ENCODE measurements around the gene AKT1S1. TPM values are rescaled to one million over a fixed set of nuclear protein-coding genes. Genes with fewer than 3 reads are reported as not detected.
A peak's percentile ranks its signal among the peaks of the same experiment; 100 is the strongest.

AKT1S1 gene
- total and polyA plus RNA-seq, 11 donors = 25.3 to 55.1 (median 35.0) TPM

DNA sequence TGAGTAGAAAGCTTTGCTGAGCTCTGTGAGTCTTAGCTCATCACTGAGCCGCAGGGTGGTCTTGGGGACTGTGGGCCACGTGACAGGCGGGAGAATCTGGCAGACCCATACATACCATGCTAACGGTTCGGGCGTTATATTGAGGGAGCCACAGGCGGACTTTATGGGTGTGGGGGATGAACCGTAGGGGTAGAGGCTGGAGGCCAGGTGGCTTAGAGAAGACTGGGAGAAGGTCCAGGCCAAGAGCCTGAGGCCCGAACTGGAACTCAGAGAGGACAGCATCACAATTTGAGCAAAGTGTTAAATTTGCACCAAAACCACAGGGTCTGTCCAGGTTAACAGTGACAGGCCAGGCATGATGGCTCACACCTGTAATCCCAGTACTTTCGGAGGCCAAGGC, 36.6 kb upstream of the AKT1S1 start:
- no peak for DNase-seq
- 87 to 93% (median 92%) methylated on average over 10 of the region's 10 CpGs for WGBS, 4 donors

DNA sequence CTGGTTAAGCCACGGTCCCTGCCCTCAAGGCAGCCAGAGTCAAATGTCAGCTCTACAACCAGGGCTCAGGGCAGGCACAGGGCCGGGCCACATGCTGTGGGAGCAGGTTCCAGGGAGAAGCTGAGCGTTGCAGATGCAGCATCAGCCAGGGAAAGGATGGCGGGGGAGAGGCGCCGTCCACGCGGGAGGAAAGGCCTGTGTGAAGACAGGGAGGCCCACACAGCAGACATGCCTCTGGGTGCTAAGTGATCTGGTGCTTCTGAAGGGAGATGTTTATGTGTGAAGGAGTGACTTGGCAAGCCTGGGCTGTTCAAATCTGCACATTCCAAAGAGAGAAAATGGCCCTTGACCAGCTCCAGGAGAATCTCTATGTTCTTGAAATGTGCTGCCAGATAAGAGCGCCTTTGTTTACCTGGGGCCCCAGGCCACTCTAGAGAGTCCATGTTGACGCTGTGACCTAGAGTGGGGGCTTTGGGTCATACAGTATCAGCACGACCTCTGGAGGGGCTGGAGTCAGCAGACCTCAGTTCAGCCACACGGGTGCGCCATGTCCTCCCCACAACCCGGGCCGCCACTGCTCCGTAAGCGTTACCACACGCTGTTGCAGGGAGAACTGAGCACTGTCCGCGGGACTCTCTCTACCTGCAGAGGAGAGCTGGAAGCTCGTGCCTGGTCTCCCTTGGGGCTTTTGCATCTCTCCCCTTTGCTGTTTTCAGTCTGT, 36.0 kb upstream of the AKT1S1 start:
- Histone ChIP-seq H3K27ac (peak overlapping the region in 1 of 12 donors; percentile 49), H3K9me3 (no peaks in the 10 kb centered on the region), H3K4me3 (no peak overlapping the region), H3K4me1 (peaks cover 0 to 47% (median 4%) of the 10 kb centered on the region in 12 donors), H3K36me3 (peaks cover 0 to 74% (median 42%) of the 10 kb centered on the region in 9 donors), H3K27me3 (no peaks in the 10 kb centered on the region)
- TF ChIP-seq POLR2A (IDR thresholded peaks at IDR 0.05) = no peak
- TF ChIP-seq, protein P1, sequence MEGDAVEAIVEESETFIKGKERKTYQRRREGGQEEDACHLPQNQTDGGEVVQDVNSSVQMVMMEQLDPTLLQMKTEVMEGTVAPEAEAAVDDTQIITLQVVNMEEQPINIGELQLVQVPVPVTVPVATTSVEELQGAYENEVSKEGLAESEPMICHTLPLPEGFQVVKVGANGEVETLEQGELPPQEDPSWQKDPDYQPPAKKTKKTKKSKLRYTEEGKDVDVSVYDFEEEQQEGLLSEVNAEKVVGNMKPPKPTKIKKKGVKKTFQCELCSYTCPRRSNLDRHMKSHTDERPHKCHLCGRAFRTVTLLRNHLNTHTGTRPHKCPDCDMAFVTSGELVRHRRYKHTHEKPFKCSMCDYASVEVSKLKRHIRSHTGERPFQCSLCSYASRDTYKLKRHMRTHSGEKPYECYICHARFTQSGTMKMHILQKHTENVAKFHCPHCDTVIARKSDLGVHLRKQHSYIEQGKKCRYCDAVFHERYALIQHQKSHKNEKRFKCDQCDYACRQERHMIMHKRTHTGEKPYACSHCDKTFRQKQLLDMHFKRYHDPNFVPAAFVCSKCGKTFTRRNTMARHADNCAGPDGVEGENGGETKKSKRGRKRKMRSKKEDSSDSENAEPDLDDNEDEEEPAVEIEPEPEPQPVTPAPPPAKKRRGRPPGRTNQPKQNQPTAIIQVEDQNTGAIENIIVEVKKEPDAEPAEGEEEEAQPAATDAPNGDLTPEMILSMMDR (IDR thresholded peaks at IDR 0.05) = no peak
- intact Hi-C loops (cut with DNase I) = no loop called here
- DNase-seq (peak in 1 of 5 donors; percentile 51), ATAC-seq (no peak)
- 80 to 86% (median 83%) methylated on average over 21 of the region's 21 CpGs for WGBS, 4 donors

More for the DNA sequence above, 36.6 kb upstream of the AKT1S1 start:
- intact Hi-C loops (cut with DNase I) = no loop called here
- H3K4me1 ChIP-seq = peaks cover 0 to 52% (median 4%) of the 10 kb centered on the region in 12 donors
- TF ChIP-seq POLR2A (IDR thresholded peaks at IDR 0.05) = no peak
- TF ChIP-seq, protein P1 (IDR thresholded peaks at IDR 0.05) = no peak
- H3K9me3 ChIP-seq = no peaks in the 10 kb centered on the region
- ATAC-seq = no peak
- H3K27ac ChIP-seq = no peak overlapping the region
- H3K27me3 ChIP-seq = no peaks in the 10 kb centered on the region
- H3K4me3 ChIP-seq = no peak overlapping the region
- peaks cover 0 to 73% (median 36%) of the 10 kb centered on the region in 9 donors for H3K36me3 ChIP-seq

DNA sequence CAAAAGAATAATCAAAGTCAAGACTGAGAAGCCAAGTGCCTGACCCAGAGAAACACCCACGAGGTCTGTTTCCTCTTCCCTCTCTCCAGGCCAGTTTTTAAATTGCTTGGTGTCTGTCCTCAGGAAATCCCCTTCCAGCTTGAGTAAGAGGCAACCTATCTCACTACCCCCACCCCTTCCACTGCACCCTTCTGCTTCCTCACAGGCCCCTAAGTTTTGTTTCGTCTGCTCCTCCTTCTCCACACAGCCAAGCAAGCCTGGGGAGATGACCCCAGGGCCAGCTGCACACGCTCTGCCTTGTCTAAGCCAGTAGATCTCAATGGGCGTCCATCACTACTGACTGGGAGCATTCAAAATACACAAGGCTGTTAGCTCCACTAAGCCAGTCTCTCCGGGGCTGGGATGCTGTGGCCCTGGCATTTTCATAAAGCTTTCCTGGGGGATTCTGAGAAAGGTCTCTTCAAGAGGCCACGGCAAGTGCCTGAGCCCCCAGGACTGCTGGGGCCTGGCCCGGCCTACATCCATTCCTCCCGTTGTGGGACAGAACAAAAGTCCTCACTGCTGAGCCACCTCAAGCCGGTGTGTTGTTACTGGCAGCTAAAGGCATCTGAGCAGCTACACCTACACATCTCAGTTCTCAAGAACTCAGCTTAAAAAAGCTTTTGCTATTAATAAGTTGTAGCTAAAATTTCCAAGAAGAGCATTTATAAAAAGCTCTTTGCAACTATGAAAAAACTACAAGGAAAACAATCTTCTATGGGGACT, 34.4 kb upstream of the AKT1S1 start:
- no peaks in the 10 kb centered on the region for H3K9me3 ChIP-seq
- intact Hi-C loops (cut with DNase I) = no loop called here
- H3K27me3 ChIP-seq = no peaks in the 10 kb centered on the region
- ATAC-seq (peak in 3 of 4 donors; percentile 24 to 62 (median 47)), DNase-seq (peak in 1 of 5 donors; percentile 39)
- peaks cover 0 to 76% (median 50%) of the 10 kb centered on the region in 9 donors for H3K36me3 ChIP-seq
- peak overlapping the region in 3 of 12 donors; percentile 29 to 90 (median 38) for H3K27ac ChIP-seq
- TF ChIP-seq POLR2A (IDR thresholded peaks at IDR 0.05) = no peak
- TF ChIP-seq, protein P1 (IDR thresholded peaks at IDR 0.05) = no peak
- WGBS, 4 donors = 61 to 71% (median 65%) methylated on average over 9 of the region's 9 CpGs
- peaks cover 0 to 37% (median 4%) of the 10 kb centered on the region in 12 donors for H3K4me1 ChIP-seq
- H3K4me3 ChIP-seq = no peak overlapping the region

DNA sequence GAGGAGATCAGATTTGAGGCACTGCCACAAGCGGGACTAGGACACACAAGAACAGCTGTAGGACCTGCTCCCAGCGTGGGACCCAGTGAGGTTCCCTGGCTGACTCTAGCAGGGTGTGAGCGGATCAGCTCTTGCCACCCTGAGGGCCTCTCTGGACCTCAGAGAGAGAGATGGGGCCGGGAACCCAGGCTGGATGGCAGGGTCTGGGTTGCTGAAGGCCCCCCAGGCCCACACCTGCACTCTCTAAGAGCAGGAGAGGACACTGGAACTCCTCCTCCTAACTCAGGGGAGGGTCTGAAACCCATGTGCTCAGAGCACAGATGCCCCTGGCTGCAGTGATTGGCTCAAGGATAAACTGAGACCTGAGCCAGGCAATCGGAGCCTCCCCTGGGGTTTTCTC, 33.0 kb upstream of the AKT1S1 start:
- TF ChIP-seq POLR2A (IDR thresholded peaks at IDR 0.05) = no peak
- TF ChIP-seq, protein P1 (IDR thresholded peaks at IDR 0.05) = no peak
- ATAC-seq = no peak
- H3K36me3 ChIP-seq = peaks cover 0 to 72% (median 45%) of the 10 kb centered on the region in 9 donors

More for the DNA sequence above, 33.0 kb upstream of the AKT1S1 start:
- Histone ChIP-seq H3K27ac (peak overlapping the region in 1 of 12 donors; percentile 90), H3K4me3 (no peak overlapping the region), H3K4me1 (peaks cover 0 to 37% (median 4%) of the 10 kb centered on the region in 12 donors), H3K9me3 (no peaks in the 10 kb centered on the region), H3K27me3 (no peaks in the 10 kb centered on the region)
- no peak for DNase-seq
- intact Hi-C loops (cut with DNase I) = no loop called here
- WGBS, 4 donors = 94 to 98% (median 96%) methylated on average over 5 of the region's 5 CpGs

Data from heart left ventricle (tissue), 16 donors.